ENCODE data around the gene HSPBAP1. TPM values are rescaled to one million over a fixed set of nuclear protein-coding genes. Genes with fewer than 3 reads are reported as not detected.

The HSPBAP1 gene
- total and polyA plus RNA-seq, 2 of the 4 experiments (the other 2 are of a cell fraction), result 2.6 to 4.8 TPM

DNA sequence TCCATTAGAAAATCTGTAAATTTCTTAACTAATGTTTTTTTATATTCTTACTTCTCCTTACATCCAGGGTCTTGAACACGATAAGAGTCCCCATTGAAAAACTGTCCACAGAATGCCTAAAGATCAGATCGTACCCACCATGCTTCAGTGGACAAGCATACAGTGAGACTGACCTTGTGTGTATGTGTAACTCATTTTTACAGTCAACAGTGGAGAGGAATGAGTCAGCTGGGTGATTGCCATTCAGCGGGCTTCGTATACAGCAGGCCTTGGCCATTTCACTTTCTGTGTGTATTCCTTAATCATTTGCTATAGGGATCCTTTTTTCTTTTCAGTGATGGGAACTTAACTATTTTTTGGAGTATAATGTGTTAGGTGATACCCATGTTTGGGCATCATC is 102.4 kb downstream of the HSPBAP1 start:
- H3K9me1 ChIP-seq (ENCODE audit: insufficient read depth, low read length), result peaks cover 11% of the 10 kb centered on the region; the same call in 1 of the 2 replicates
- no peak overlapping the region for H2AFZ ChIP-seq (replicated peaks; ENCODE audit: low read length, poor library complexity)
- H4K5ac ChIP-seq (ENCODE audit: low read depth, low read length), result no peak overlapping the region
- no peak overlapping the region for H3K4me3 ChIP-seq (ENCODE audit: insufficient read depth, low read depth, low read length)
- TF ChIP-seq CHD1 (IDR thresholded peaks at IDR 0.05; ENCODE audit: low read depth, low read length) (no peak), POLR2A (IDR thresholded peaks at IDR 0.05; ENCODE audit: low read depth, low read length) (no peak), CEBPB (IDR thresholded peaks at IDR 0.05; ENCODE audit: low read depth, low read length) (0 out of 2 replicates have a peak, but pooled peaks have one; percentile 3), RFX5 (IDR thresholded peaks at IDR 0.05; ENCODE audit: low read depth, low read length) (no peak), MAFK (IDR thresholded peaks at IDR 0.05; ENCODE audit: low read depth, low read length) (no peak), SMC3 (IDR thresholded peaks at IDR 0.05; ENCODE audit: low read depth, low read length) (no peak), FOS (IDR thresholded peaks at IDR 0.05; ENCODE audit: low read depth, low read length) (peak; percentile 24; the same call in 1 of the 2 replicates), RAD21 (IDR thresholded peaks at IDR 0.05; ENCODE audit: low read length) (no peak), RCOR1 (IDR thresholded peaks at IDR 0.05; ENCODE audit: insufficient replicate concordance, low read length) (no peak)
- TF ChIP-seq, protein P1, sequence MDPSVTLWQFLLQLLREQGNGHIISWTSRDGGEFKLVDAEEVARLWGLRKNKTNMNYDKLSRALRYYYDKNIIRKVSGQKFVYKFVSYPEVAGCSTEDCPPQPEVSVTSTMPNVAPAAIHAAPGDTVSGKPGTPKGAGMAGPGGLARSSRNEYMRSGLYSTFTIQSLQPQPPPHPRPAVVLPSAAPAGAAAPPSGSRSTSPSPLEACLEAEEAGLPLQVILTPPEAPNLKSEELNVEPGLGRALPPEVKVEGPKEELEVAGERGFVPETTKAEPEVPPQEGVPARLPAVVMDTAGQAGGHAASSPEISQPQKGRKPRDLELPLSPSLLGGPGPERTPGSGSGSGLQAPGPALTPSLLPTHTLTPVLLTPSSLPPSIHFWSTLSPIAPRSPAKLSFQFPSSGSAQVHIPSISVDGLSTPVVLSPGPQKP (IDR thresholded peaks at IDR 0.05; ENCODE audit: borderline replicate concordance, low read depth, low read length), result no peak
- TF ChIP-seq, protein P2, sequence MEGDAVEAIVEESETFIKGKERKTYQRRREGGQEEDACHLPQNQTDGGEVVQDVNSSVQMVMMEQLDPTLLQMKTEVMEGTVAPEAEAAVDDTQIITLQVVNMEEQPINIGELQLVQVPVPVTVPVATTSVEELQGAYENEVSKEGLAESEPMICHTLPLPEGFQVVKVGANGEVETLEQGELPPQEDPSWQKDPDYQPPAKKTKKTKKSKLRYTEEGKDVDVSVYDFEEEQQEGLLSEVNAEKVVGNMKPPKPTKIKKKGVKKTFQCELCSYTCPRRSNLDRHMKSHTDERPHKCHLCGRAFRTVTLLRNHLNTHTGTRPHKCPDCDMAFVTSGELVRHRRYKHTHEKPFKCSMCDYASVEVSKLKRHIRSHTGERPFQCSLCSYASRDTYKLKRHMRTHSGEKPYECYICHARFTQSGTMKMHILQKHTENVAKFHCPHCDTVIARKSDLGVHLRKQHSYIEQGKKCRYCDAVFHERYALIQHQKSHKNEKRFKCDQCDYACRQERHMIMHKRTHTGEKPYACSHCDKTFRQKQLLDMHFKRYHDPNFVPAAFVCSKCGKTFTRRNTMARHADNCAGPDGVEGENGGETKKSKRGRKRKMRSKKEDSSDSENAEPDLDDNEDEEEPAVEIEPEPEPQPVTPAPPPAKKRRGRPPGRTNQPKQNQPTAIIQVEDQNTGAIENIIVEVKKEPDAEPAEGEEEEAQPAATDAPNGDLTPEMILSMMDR (conservative IDR thresholded peaks at IDR 0.05; ENCODE audit: low read depth, low read length), result no peak
- TF ChIP-seq, protein P3, sequence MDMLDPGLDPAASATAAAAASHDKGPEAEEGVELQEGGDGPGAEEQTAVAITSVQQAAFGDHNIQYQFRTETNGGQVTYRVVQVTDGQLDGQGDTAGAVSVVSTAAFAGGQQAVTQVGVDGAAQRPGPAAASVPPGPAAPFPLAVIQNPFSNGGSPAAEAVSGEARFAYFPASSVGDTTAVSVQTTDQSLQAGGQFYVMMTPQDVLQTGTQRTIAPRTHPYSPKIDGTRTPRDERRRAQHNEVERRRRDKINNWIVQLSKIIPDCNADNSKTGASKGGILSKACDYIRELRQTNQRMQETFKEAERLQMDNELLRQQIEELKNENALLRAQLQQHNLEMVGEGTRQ (IDR thresholded peaks at IDR 0.05; ENCODE audit: low read depth, low read length), result no peak
- peak overlapping the region; percentile 57; the same call in 1 of the 2 replicates for H3K4me2 ChIP-seq (ENCODE audit: low read depth, low read length)
- WGBS, 2 experiments (ENCODE audit: extremely low coverage in 2 of 2, insufficient read length in 1 of 2), result no CpG with 5 or more reads among the region's 4 CpGs
- no peaks in the 10 kb centered on the region for H3K9me3 ChIP-seq (ENCODE audit: control insufficient read depth, insufficient read depth, low read length)
- DNase-seq (peak; percentile 87), ATAC-seq (ENCODE audit: low read depth) (peak; percentile 98)
- no peak overlapping the region for H2BK5ac ChIP-seq (ENCODE audit: low read depth, low read length, poor library complexity, severe bottlenecking)
- in situ Hi-C loops (cut with MboI; ENCODE audit: low sequenced_read_pairs) (no loop called here), intact Hi-C loops (cut with micrococcal nuclease) (no loop called here), dilution Hi-C loops (cut with HindIII; ENCODE audit: low sequenced_read_pairs, unreplicated experiment) (no loop called here)
- H2BK15ac ChIP-seq (ENCODE audit: low read depth, low read length), result no peak overlapping the region
- H2BK120ac ChIP-seq (ENCODE audit: low read depth, low read length), result no peak overlapping the region
- H3K79me1 ChIP-seq (ENCODE audit: low read depth in 1 of 2, low read length in 2 of 2), result no peaks in the 10 kb centered on the region
- no peak overlapping the region for H3K14ac ChIP-seq (replicated peaks; ENCODE audit: low read depth, low read length)
- no peak overlapping the region for H2BK20ac ChIP-seq (ENCODE audit: low read depth, low read length)
- no peak overlapping the region for H2AK9ac ChIP-seq (replicated peaks; ENCODE audit: low read depth, low read length, poor library complexity)
- CTCF ChIA-PET, result no interaction called here
- H2AK5ac ChIP-seq (ENCODE audit: low read depth, low read length), result no peak overlapping the region
- no peaks in the 10 kb centered on the region for H3K27me3 ChIP-seq (ENCODE audit: control insufficient read depth, insufficient read depth, low read length)
- no peak overlapping the region for H3K56ac ChIP-seq (ENCODE audit: extremely low read depth, insufficient read depth, low read length)
- no peaks in the 10 kb centered on the region for H4K20me1 ChIP-seq (ENCODE audit: insufficient read depth, low read length)
- H4K8ac ChIP-seq (ENCODE audit: low read depth in 2 of 2, low read length in 2 of 2), result no peak overlapping the region
- no TSS peak for BruUV-seq (replicated peaks)
- H3K18ac ChIP-seq (ENCODE audit: low read depth, low read length), result no peak overlapping the region
- no peaks in the 10 kb centered on the region for H3K4me1 ChIP-seq (ENCODE audit: control insufficient read depth, insufficient read depth, low read length)
- H4K91ac ChIP-seq (ENCODE audit: insufficient read depth, low read depth, low read length), result no peak overlapping the region
- peaks cover 24% of the 10 kb centered on the region for H3K36me3 ChIP-seq (ENCODE audit: control insufficient read depth, insufficient read depth, low read length)
- no peak overlapping the region for H3K4ac ChIP-seq (ENCODE audit: low read depth, low read length)
- no peak overlapping the region for H3K27ac ChIP-seq (ENCODE audit: insufficient read depth, low read length)
- POLR2A ChIA-PET (ENCODE audit: unreplicated experiment), result no interaction called here
- no peak overlapping the region for H3K23ac ChIP-seq (ENCODE audit: low read depth, low read length)
- no peak overlapping the region for H3K9ac ChIP-seq (ENCODE audit: low read depth, low read length)
